Fibroblast of pulmonary artery (primary cell): ENCODE results near the gene ERC1.

Experiments used
- DNase-seq: peaks from one replicate; pipeline ENCODE4 v3.0.0-alpha.2; 2010; ENCODE audit warnings: low read depth
- H3K4me3 ChIP-seq: replicated peaks from 2 replicates; pipeline ENCODE4 v1.5.1; 2011; ENCODE audit warnings: low read depth, mild to moderate bottlenecking, control low read depth, low read length, moderate library complexity
- CTCF ChIP-seq: IDR thresholded peaks from 2 replicates; pipeline ENCODE4 v1.5.1; 2011; ENCODE audit warnings: mild to moderate bottlenecking, control low read depth, low read length, inconsistent platforms; ENCODE audit errors: missing control alignments

ERC1 gene

GRCh38 chr12:1161197-1161596, 170.2 kb downstream of the ERC1 start:
- TF ChIP-seq CTCF: no peak
- no peak for DNase-seq
- H3K4me3 ChIP-seq: no peak overlapping the region

GRCh38 chr12:1162081-1162760, 171.2 kb downstream of the ERC1 start:
- TF ChIP-seq CTCF: no peak
- no peak for DNase-seq
- H3K4me3 ChIP-seq: no peak overlapping the region

- TF ChIP-seq CTCF: no peak
- no peak overlapping the region for H3K4me3 ChIP-seq
- no peak for DNase-seq
Measured at GRCh38 chr12:1167784-1168183, 176.8 kb downstream of the ERC1 start.

- TF ChIP-seq CTCF: no peak
- no peak overlapping the region for H3K4me3 ChIP-seq
- DNase-seq: no peak
Measured at GRCh38 chr12:1170411-1170810, 179.4 kb downstream of the ERC1 start.

- DNase-seq: no peak
- no peak overlapping the region for H3K4me3 ChIP-seq
- TF ChIP-seq CTCF: no peak
Measured at GRCh38 chr12:1171657-1172408, 180.8 kb downstream of the ERC1 start.

GRCh38 chr12:1173781-1174617, 183.0 kb downstream of the ERC1 start:
- no peak for TF ChIP-seq CTCF
- H3K4me3 ChIP-seq: no peak overlapping the region
- DNase-seq: no peak
